GM12878 (cell line): Measurements from ENCODE around the gene KCNS1. TPM values are rescaled to one million over a fixed set of nuclear protein-coding genes. Genes with fewer than 3 reads are reported as not detected.

ENCODE experiments used
- ATAC-seq: fragments of 200-7000 bp; cut with Tn5 transposase; 3 replicates; pipeline ENCODE4 v1.9.1; 2020; ENCODE audit warnings: mild to moderate bottlenecking, moderate library complexity
- BruUV-seq: library from RNA; stranded (reverse); fragments of 400-500 nt; replicated peaks from 2 replicates; lab custom pipeline; 2021; lab: Mats Ljungman, UMichigan
- CTCF ChIA-PET: fragments of 300-600 bp; sonication (Branson Sonifier 250); formaldehyde crosslinking; extraction: SDS; loops from one replicate; lab custom pipeline; 2021; ENCODE audit warnings: inconsistent platforms; lab: Yijun Ruan, JAX
- POLR2A ChIA-PET: fragments of 350-600 bp; formaldehyde crosslinking; extraction: SDS; loops from one replicate; lab custom pipeline; 2021; ENCODE audit warnings: inconsistent platforms; lab: Charles Lee
- RAD21 ChIA-PET: fragments of 300-600 bp; sonication (Branson Sonifier 250); formaldehyde crosslinking; loops from one replicate; lab custom pipeline; 2023; ENCODE audit warnings: antibody characterized with exemption; ENCODE audit not compliant: unreplicated experiment; lab: Charles Lee
- SMC1A ChIA-PET: fragments of 300-600 bp; sonication (Branson Sonifier 250); formaldehyde crosslinking; loops from one replicate; lab custom pipeline; 2023; ENCODE audit not compliant: unreplicated experiment, uncharacterized antibody; lab: Charles Lee
- DNase-seq: peaks from one replicate; pipeline ENCODE4 v3.0.0-alpha.2; 2011; ENCODE audit warnings: low read depth, low spot score
- FAIRE-seq: peaks from 3 replicates; lab custom pipeline; 2011; peaks lifted over from hg19 to GRCh38; lab: Jason Lieb, UNC
- H2AFZ ChIP-seq: 2 replicates; pipeline ENCODE4 v1.6.0; 2011; ENCODE audit warnings: low read depth, low read length, control low read depth; ENCODE audit not compliant: control insufficient read depth
- H3K27ac ChIP-seq: 2 replicates; pipeline ENCODE4 v1.5.1; 2011; ENCODE audit warnings: control low read depth; ENCODE audit not compliant: control insufficient read depth, insufficient read depth
- H3K27me3 ChIP-seq, 2 experiments: replicated peaks in 1 of 2; 2 replicates each; pipeline versions ENCODE4 v1.6.0 to v1.6.1; 2011; ENCODE audit warnings: low read length in 1 of 2; ENCODE audit not compliant: control insufficient read depth in 2 of 2, insufficient read depth in 2 of 2
- H3K36me3 ChIP-seq, 2 experiments: 2 replicates each; pipeline ENCODE4 v1.5.1; 2011; ENCODE audit warnings: low read length in 1 of 2; ENCODE audit not compliant: control insufficient read depth in 2 of 2, insufficient read depth in 2 of 2
- H3K4me1 ChIP-seq: 2 replicates; pipeline ENCODE4 v1.6.1; 2011; ENCODE audit warnings: mild to moderate bottlenecking, low read length, moderate library complexity, mixed read lengths; ENCODE audit not compliant: control insufficient read depth, insufficient read depth
- H3K4me2 ChIP-seq: 2 replicates; pipeline ENCODE4 v1.6.0; 2011; ENCODE audit warnings: control low read depth; ENCODE audit not compliant: control insufficient read depth, insufficient read depth
- H3K4me3 ChIP-seq: fragments of 200-600 bp; sonication (generic); 2 replicates; pipeline ENCODE4 v1.5.1; 2016
- H3K79me2 ChIP-seq: 2 replicates; pipeline ENCODE4 v1.6.0; 2011; ENCODE audit warnings: low read length; ENCODE audit not compliant: control insufficient read depth, insufficient read depth
- H3K9ac ChIP-seq: 2 replicates; pipeline ENCODE4 v1.8.0; 2011; ENCODE audit warnings: low read length, control low read depth, mixed read lengths; ENCODE audit not compliant: control insufficient read depth, insufficient read depth
- H3K9me3 ChIP-seq: replicated peaks from 3 replicates; pipeline ENCODE4 v1.5.1; 2011; ENCODE audit warnings: mild to moderate bottlenecking, low read length; ENCODE audit not compliant: control insufficient read depth, insufficient read depth
- H4K20me1 ChIP-seq: 2 replicates; pipeline ENCODE4 v1.6.0; 2011; ENCODE audit not compliant: control insufficient read depth, insufficient read depth
- BRCA1 ChIP-seq: IDR thresholded peaks from 2 replicates; pipeline ENCODE4 v1.6.1; 2011; ENCODE audit warnings: low read depth, low read length, improper control_type of control experiment
- EZH2 ChIP-seq: IDR thresholded peaks from 2 replicates; pipeline ENCODE4 v1.6.1; 2012; ENCODE audit warnings: low read depth, mild to moderate bottlenecking, control low read depth, inconsistent platforms, low read length, borderline replicate concordance; ENCODE audit not compliant: control insufficient read depth
- HCFC1 ChIP-seq: fragments of 150-350 bp; IDR thresholded peaks from 2 replicates; pipeline ENCODE4 v1.6.1; 2014; ENCODE audit warnings: low read length
- HDGF ChIP-seq: fragments of 450-650 bp; IDR thresholded peaks from 2 replicates; pipeline ENCODE4 v1.6.1; 2016; ENCODE audit warnings: antibody characterized with exemption
- MXI1 ChIP-seq: fragments of 150-350 bp; IDR thresholded peaks from 2 replicates; pipeline ENCODE4 v1.6.1; 2011; ENCODE audit warnings: low read depth, mild to moderate bottlenecking, inconsistent platforms, low read length, improper control_type of control experiment
- MYB ChIP-seq: fragments of 150-350 bp; IDR thresholded peaks from 2 replicates; pipeline ENCODE4 v1.6.1; 2014; ENCODE audit warnings: mild to moderate bottlenecking, low read depth, low read length, borderline replicate concordance
- PML ChIP-seq: IDR thresholded peaks from 2 replicates; pipeline ENCODE4 v1.6.1; 2012; ENCODE audit warnings: low read length, inconsistent platforms
- POU2F2 ChIP-seq: IDR thresholded peaks from 3 replicates; pipeline ENCODE4 v1.6.1; 2011; ENCODE audit warnings: low read depth, mild to moderate bottlenecking, low read length, borderline replicate concordance
- SMARCA5 ChIP-seq: fragments of 450-650 bp; IDR thresholded peaks from 2 replicates; pipeline ENCODE4 v1.6.1; 2017; ENCODE audit warnings: mild to moderate bottlenecking
- SMC3 ChIP-seq: IDR thresholded peaks from 2 replicates; pipeline ENCODE4 v1.6.1; 2011; ENCODE audit warnings: low read length, improper control_type of control experiment, borderline replicate concordance
- SREBF1 ChIP-seq: IDR thresholded peaks from 2 replicates; pipeline ENCODE4 v1.6.1; 2012; ENCODE audit warnings: mild to moderate bottlenecking, low read length
- SREBF2 ChIP-seq: IDR thresholded peaks from 2 replicates; pipeline ENCODE4 v1.6.1; 2012; ENCODE audit warnings: mild to moderate bottlenecking, low read length
- WGBS: methylation state at CpG from one replicate; pipeline ENCODE4 v1.1.6; 2016; ENCODE audit warnings: low lambda C conversion rate; ENCODE audit not compliant: insufficient replicate concordance, insufficient coverage; ENCODE audit errors: missing lambda C conversion rate; 5-methylcytosine and 5-hydroxymethylcytosine counted together
- in situ Hi-C: fragments of 300-500 bp; cut with MboI; formaldehyde crosslinking; loops from 9 replicates; pipeline ENCODE4 v1.14.3; 2018; ENCODE audit warnings: mixed read lengths
- intact Hi-C: fragments of 100-400 bp; cut with micrococcal nuclease; formaldehyde crosslinking; loops from one replicate; pipeline ENCODE4 v1.14.2; 2022; ENCODE audit not compliant: unreplicated experiment
- polyA plus RNA-seq, 11 experiments: library from polyadenylated mRNA; depleted of rRNA in 4 of 11; unstranded in 6 of 11; stranded (reverse) in 5 of 11; fragments of >200 nt; fragmentation: Nextera tagmentation in 4 of 11; fragmentation: Illumina TruSeq in 1 of 11; extraction: Ambion mirVana in 4 of 11; extraction: Trizol in 1 of 11; gene quantifications; 1 replicate in 1 of 11; 2 replicates in 10 of 11; pipeline versions ENCODE4 v1.2.1 to v1.2.3, GENCODE V29; 2011 to 2016; ENCODE audit warnings: inconsistent platforms in 2 of 11, missing spikeins in 2 of 11, low read depth in 1 of 11
- total RNA-seq, 4 experiments: library from RNA; depleted of rRNA in 3 of 4; stranded (reverse); fragments of >200 nt in 3 of 4; fragmentation: Illumina TruSeq in 1 of 4; extraction: Trizol in 1 of 4; gene quantifications; 2 replicates each; pipeline versions ENCODE4 v1.2.1 to v1.2.3, GENCODE V29; 2013 to 2021

Gene KCNS1
- total and polyA plus RNA-seq, 10 of the 15 experiments (the other 5 are each of a cell fraction or from before 2014, with no cell fraction given) = not detected

- Histone ChIP-seq H4K20me1 (no peaks in the 10 kb centered on the region), H3K4me3 (no peak overlapping the region), H3K27me3 (no peaks in the 10 kb centered on the region), H3K4me2 (no peak overlapping the region), H3K9me3 (no peaks in the 10 kb centered on the region), H3K36me3 (peaks cover 0 to 7% of the 10 kb centered on the region in 2 experiments; a peak in 2 of 4 replicates), H2AFZ (no peak overlapping the region), H3K27ac (no peak overlapping the region), H3K4me1 (no peaks in the 10 kb centered on the region), H3K9ac (no peak overlapping the region), H3K79me2 (no peaks in the 10 kb centered on the region)
- ChIA-PET SMC1A (interaction anchor here (0.7 kb wide), 1 partner anchor 39 kb away, joined by 3 read pairs; no protein-coding TSS in a partner anchor), RAD21 (interaction anchor here (0.8 kb wide), 1 partner anchor 38 kb away, joined by 3 read pairs; no protein-coding TSS in a partner anchor), CTCF (interaction anchor here (1.5 to 4.3 kb wide), 3 partner anchors 9 to 76 kb away, joined by 4 to 18 read pairs (median 15); no protein-coding TSS in a partner anchor), POLR2A (no interaction called here)
- intact Hi-C loops (no loop called here), in situ Hi-C loops (no loop called here)
- WGBS = 100% methylated on average over 1 of the region's 1 CpG
- DNase-seq = no peak
- no peak for TF ChIP-seq HCFC1
- no peak for TF ChIP-seq POU2F2
- TF ChIP-seq PML = no peak
- TF ChIP-seq SREBF2 = no peak
- TF ChIP-seq SMC3 = no peak
- TF ChIP-seq MYB = no peak
- no peak for TF ChIP-seq EZH2
- no peak for TF ChIP-seq BRCA1
- no peak for TF ChIP-seq HDGF
- TF ChIP-seq MXI1 = no peak
- TF ChIP-seq SREBF1 = no peak
- TF ChIP-seq SMARCA5 = no peak
- FAIRE-seq = no peak
- no TSS peak for BruUV-seq
- ATAC-seq = no peak
These were observed 13.1 kb downstream of the KCNS1 start for GRCh38 chr20:45087814-45088213.
